HEK293T (cell line): ENCODE measurements around the gene CRYZ.

Experiments used
- ARNT ChIP-seq: fragments of 450-650 bp; IDR thresholded peaks from 2 replicates; pipeline ENCODE4 v1.6.1; 2017; ENCODE audit warnings: mild to moderate bottlenecking
- BHLHE40 ChIP-seq: fragments of 450-650 bp; IDR thresholded peaks from 2 replicates; pipeline ENCODE4 v1.6.1; 2016; ENCODE audit warnings: mild to moderate bottlenecking, moderate library complexity, borderline replicate concordance
- ELF4 ChIP-seq: fragments of 450-650 bp; IDR thresholded peaks from 2 replicates; pipeline ENCODE4 v1.6.1; 2017; ENCODE audit warnings: antibody characterized with exemption
- FOXA1 ChIP-seq: fragments of 450-650 bp; IDR thresholded peaks from 2 replicates; pipeline ENCODE4 v1.6.1; 2016; ENCODE audit warnings: mild to moderate bottlenecking
- FOXM1 ChIP-seq: fragments of 450-650 bp; IDR thresholded peaks from 2 replicates; pipeline ENCODE4 v1.6.1; 2017; ENCODE audit warnings: mild to moderate bottlenecking, borderline replicate concordance
- SUZ12 ChIP-seq: fragments of 450-650 bp; IDR thresholded peaks from 2 replicates; pipeline ENCODE4 v1.6.1; 2016; ENCODE audit warnings: mild to moderate bottlenecking
- TARDBP ChIP-seq: fragments of 450-650 bp; IDR thresholded peaks from 2 replicates; pipeline ENCODE4 v1.6.1; 2016
- ZNF384 ChIP-seq: fragments of 450-650 bp; IDR thresholded peaks from 2 replicates; pipeline ENCODE4 v1.6.1; 2016

- no peak for TF ChIP-seq BHLHE40
- TF ChIP-seq ELF4 = no peak
- TF ChIP-seq FOXM1 = no peak
- no peak for TF ChIP-seq SUZ12
- TF ChIP-seq ARNT = no peak
- TF ChIP-seq FOXA1 = no peak
- TF ChIP-seq ZNF384 = no peak
- no peak for TF ChIP-seq TARDBP
These were observed 22.6 kb upstream of the CRYZ start for GRCh38 chr1:74755475-74755874.
